ENCODE data around the gene CXCL17.

DNA sequence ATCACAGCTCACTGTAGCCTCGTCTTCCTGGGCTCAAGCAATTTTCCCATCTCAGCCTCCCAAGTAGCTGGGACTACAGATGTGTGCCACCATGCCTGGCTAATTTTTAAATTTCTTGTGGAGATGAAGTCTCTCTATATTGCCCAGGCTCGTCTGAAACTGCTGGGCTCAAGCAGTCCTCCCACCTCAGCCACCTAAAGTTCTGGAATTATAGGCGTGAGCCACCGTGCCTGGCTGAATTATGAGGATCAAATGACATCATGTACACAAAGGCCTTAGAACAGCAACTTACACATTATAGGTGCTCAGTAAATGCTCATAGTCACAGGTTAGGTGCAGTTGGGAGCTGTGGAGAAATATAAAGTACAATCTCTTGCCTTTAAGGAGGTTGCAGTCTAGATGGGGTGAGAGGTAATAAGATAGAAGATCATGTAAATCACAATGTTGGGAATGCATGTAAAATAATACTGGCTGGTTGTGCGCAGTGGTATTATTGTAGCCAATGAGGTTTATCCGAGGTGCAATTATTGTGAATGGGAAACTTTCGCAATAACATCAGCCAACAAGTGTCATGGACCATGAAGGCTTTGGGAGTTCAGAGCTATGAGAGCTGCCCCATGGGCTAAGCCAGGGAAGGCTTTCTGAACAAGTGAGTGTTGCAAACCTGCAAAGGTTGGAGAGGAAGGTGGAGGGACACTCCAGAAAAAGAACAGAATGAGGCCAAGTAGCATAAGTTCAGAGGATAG, 29.8 kb upstream of the CXCL17 start:
- no peak for TF ChIP-seq GATA3 (IDR thresholded peaks at IDR 0.05; ENCODE audit: low read depth, low read length)
- TF ChIP-seq GATA2 (IDR thresholded peaks at IDR 0.05; ENCODE audit: low read depth, low read length): no peak

Data from SH-SY5Y (cell line).